Transverse colon (tissue), 4 donors: ENCODE results near the gene MTPN. TPM values are rescaled to one million over a fixed set of nuclear protein-coding genes. Genes with fewer than 3 reads are reported as not detected.

Experiments used
- DNase-seq: peaks from one replicate; pipeline ENCODE4 v3.0.0-alpha.2; 2019
- H3K27ac ChIP-seq, 4 donors: fragments of 200-600 bp; sonication (generic); 2 replicates each; pipeline ENCODE4 v1.5.1; 2016 to 2018; ENCODE audit warnings: inconsistent platforms in 4 of 4
- H3K27me3 ChIP-seq: fragments of 200-600 bp; sonication (generic); 2 replicates; pipeline ENCODE4 v1.5.1; 2017; ENCODE audit warnings: inconsistent platforms
- H3K36me3 ChIP-seq, 4 donors: fragments of 200-600 bp; sonication (generic); 2 replicates each; pipeline ENCODE4 v1.5.1; 2017 to 2019; ENCODE audit warnings: inconsistent platforms in 4 of 4
- H3K4me1 ChIP-seq, 4 donors: fragments of 200-600 bp; sonication (generic); 2 replicates each; pipeline ENCODE4 v1.5.1; 2017 to 2020; ENCODE audit warnings: inconsistent platforms in 4 of 4
- H3K4me3 ChIP-seq, 4 donors: fragments of 200-600 bp; sonication (generic); 1 replicate in 1 of 4; 2 replicates in 3 of 4; pipeline versions ENCODE4 v1.5.1 to v1.6.1; 2017 to 2019; ENCODE audit warnings: inconsistent platforms in 4 of 4
- H3K9me3 ChIP-seq, 2 donors: fragments of 200-600 bp; sonication (generic); 2 replicates each; pipeline ENCODE4 v1.5.1; 2017 to 2019; ENCODE audit warnings: inconsistent platforms in 2 of 2
- CTCF ChIP-seq, 5 experiments: fragments of 200-600 bp in 3 of 5; fragments of 450-650 bp in 2 of 5; sonication (generic) in 3 of 5; IDR thresholded peaks; 1 replicate in 2 of 5; 2 replicates in 3 of 5; pipeline ENCODE4 v1.5.1; 2016 to 2017; ENCODE audit warnings: antibody characterized with exemption in 5 of 5, inconsistent platforms in 3 of 5, mild to moderate bottlenecking in 2 of 5, moderate library complexity in 1 of 5
- EP300 ChIP-seq: sonication (generic); formaldehyde crosslinking; IDR thresholded peaks from one replicate; pipeline ENCODE4 v1.6.1; 2017; ENCODE audit warnings: antibody characterized with exemption, low read depth
- POLR2A ChIP-seq: fragments of 450-650 bp; IDR thresholded peaks from one replicate; pipeline ENCODE4 v1.6.1; 2016; ENCODE audit warnings: antibody characterized with exemption, mild to moderate bottlenecking, moderate library complexity
- POLR2AphosphoS5 ChIP-seq, 3 donors: sonication (generic); formaldehyde crosslinking; IDR thresholded peaks; one replicate each; pipeline ENCODE4 v1.6.1; 2016; ENCODE audit warnings: antibody characterized with exemption in 3 of 3
- WGBS, 2 donors: methylation state at CpG; one replicate each; pipeline ENCODE4 v1.1.5; 2018; ENCODE audit warnings: low coverage in 1 of 2; 5-methylcytosine and 5-hydroxymethylcytosine counted together
- in situ Hi-C, 4 donors: fragments of 200-750 bp; cut with MboI; loops; one replicate each; pipeline versions ENCODE4 v1.15.0 to v1.15.1; 2017; ENCODE audit warnings: low sequenced_read_pairs in 3 of 4, low pct_ligation_motif_present in 1 of 4, low pct_unique_long_range_greater_than_20kb in 1 of 4
- intact Hi-C: fragments of 100-400 bp; cut with DNase I; formaldehyde crosslinking; loops from one replicate; pipeline ENCODE4 v1.15.1; 2023; ENCODE audit warnings: low total_unique reads
- total RNA-seq, 4 donors: library from RNA; depleted of rRNA; stranded (reverse); fragments of >200 nt; gene quantifications; one replicate each; pipeline ENCODE4 v1.1.0, GENCODE V29; 2016

MTPN gene
- total RNA-seq, 4 donors from 2014 or later: 44.9 to 71.7 (median 65.5) TPM

DNA sequence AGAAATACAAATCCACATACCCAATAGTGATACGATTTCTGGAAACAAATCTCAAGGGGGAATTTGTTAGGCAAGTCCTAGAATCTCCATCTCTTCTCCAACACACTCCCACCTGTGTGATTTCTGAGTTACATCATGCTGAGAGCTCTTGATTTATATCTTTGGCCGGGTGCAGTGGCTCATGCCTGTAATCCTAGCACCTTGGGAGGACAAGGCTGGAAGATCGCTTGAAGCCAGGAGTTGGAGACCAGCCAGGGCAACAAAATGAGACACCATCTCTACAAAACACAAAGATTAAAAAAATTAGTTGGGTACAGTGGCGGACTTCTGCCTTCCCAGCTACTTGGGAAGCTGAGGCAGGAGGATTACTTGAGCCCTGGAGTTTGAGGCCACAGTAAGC lies 1.5 kb upstream of the MTPN start:
- no peaks in the 10 kb centered on the region for H3K36me3 ChIP-seq
- WGBS, 2 donors: 92 to 100% methylated on average over 4 of the region's 4 CpGs
- H3K4me1 ChIP-seq: peaks cover 11 to 41% (median 17%) of the 10 kb centered on the region in 4 donors
- H3K27me3 ChIP-seq: no peaks in the 10 kb centered on the region
- in situ Hi-C loops (no loop called here), intact Hi-C loops (loop anchor here (5.0 kb wide), 1 partner anchor 316 kb away; the partner anchor contains the start of gene STMP1)
- H3K27ac ChIP-seq: no peak overlapping the region
- no peak overlapping the region for H3K4me3 ChIP-seq
- DNase-seq: no peak
- TF ChIP-seq EP300 (no peak), CTCF (IDR thresholded peaks at IDR 0.05) (no peak), POLR2A (no peak), POLR2AphosphoS5 (IDR thresholded peaks at IDR 0.05) (no peak)
- no peaks in the 10 kb centered on the region for H3K9me3 ChIP-seq

DNA sequence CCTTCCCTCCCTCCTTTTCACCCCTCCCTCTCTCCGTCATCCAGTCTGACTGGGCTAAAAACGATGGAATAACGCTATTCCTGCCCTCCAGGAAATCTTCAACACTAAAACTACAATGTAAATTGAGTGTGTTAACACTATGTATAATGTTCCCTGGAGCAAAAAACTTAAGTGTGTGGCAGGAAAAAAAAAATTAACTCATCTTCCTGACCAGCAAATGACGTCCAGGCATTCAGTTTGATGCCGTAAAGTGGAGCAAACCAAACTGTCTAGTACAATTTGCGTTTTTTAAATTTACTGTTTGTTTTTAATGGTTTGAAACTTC lies 545 bp upstream of the MTPN start:
- Histone ChIP-seq H3K27me3 (no peaks in the 10 kb centered on the region), H3K36me3 (no peaks in the 10 kb centered on the region), H3K4me1 (peaks cover 11 to 50% (median 17%) of the 10 kb centered on the region in 4 donors), H3K27ac (peak overlapping the region; percentile 87 to 95 (median 92)), H3K9me3 (no peaks in the 10 kb centered on the region), H3K4me3 (peak overlapping the region; percentile 13 to 99 (median 82))
- TF ChIP-seq CTCF (IDR thresholded peaks at IDR 0.05): no peak
- no peak for TF ChIP-seq POLR2A
- no peak for TF ChIP-seq POLR2AphosphoS5 (IDR thresholded peaks at IDR 0.05)
- no peak for TF ChIP-seq EP300
- in situ Hi-C loops: no loop called here
- no peak for DNase-seq
- whole genome bisulfite sequencing, 2 donors: 32 to 45% methylated on average over 6 of the region's 6 CpGs
- intact Hi-C loops: loop anchor here (5.0 kb wide), 1 partner anchor 315 kb away; the partner anchor contains the start of gene STMP1

GRCh38 chr7:135976312-135977006 lies 700 bp downstream of the MTPN start:
- H3K4me1 ChIP-seq: peaks cover 11 to 52% (median 17%) of the 10 kb centered on the region in 4 donors
- peak; percentile 22 for DNase-seq
- in situ Hi-C loops (no loop called here), intact Hi-C loops (loop anchor here (5.0 kb wide), 1 partner anchor 314 kb away; the partner anchor contains the start of gene STMP1)
- H3K27me3 ChIP-seq: no peaks in the 10 kb centered on the region
- H3K9me3 ChIP-seq: no peaks in the 10 kb centered on the region
- no peak for TF ChIP-seq EP300
- no peak for TF ChIP-seq POLR2A
- TF ChIP-seq POLR2AphosphoS5 (IDR thresholded peaks at IDR 0.05): no peak
- no peak for TF ChIP-seq CTCF (IDR thresholded peaks at IDR 0.05)
- peak overlapping the region; percentile 87 to 95 (median 92) for H3K27ac ChIP-seq
- H3K36me3 ChIP-seq: no peaks in the 10 kb centered on the region
- H3K4me3 ChIP-seq: peak overlapping the region; percentile 77 to 99 (median 82)
- 4% methylated on average over 11 to 13 of the region's 13 CpGs for WGBS, 2 donors

- no peak for TF ChIP-seq EP300
- TF ChIP-seq POLR2A: no peak
- TF ChIP-seq POLR2AphosphoS5 (IDR thresholded peaks at IDR 0.05): no peak
- no peak for TF ChIP-seq CTCF (IDR thresholded peaks at IDR 0.05)
- Histone ChIP-seq H3K27ac (no peak overlapping the region), H3K9me3 (no peaks in the 10 kb centered on the region), H3K27me3 (no peaks in the 10 kb centered on the region), H3K36me3 (no peaks in the 10 kb centered on the region), H3K4me3 (no peak overlapping the region), H3K4me1 (peaks cover 11 to 54% (median 17%) of the 10 kb centered on the region in 4 donors)
- DNase-seq: no peak
- in situ Hi-C loops: no loop called here
- intact Hi-C loops: loop anchor here (5.0 kb wide), 1 partner anchor 313 kb away; the partner anchor contains the start of gene STMP1
- WGBS, 2 donors: 74 to 96% methylated on average over 2 of the region's 2 CpGs
Observed at GRCh38 chr7:135975166-135975565, 2.0 kb downstream of the MTPN start.
